GM18505 (cell line): ENCODE data around the gene HES2.
"Not testable (repeated sequence)": the region's sequence is repeated elsewhere in the genome, so short reads cannot be mapped to it uniquely, and the experiment has no call there.

Source experiments
- ATAC-seq: cut with Tn5 transposase; IDR thresholded peaks from one replicate; pipeline ENCODE4 v1.9.1; 2021; ENCODE audit not compliant: unreplicated experiment
- POLR2A ChIP-seq: IDR thresholded peaks from 4 replicates; pipeline ENCODE4 v1.6.1; 2011; ENCODE audit warnings: borderline replicate concordance; ENCODE audit not compliant: insufficient read depth, insufficient read length; ENCODE audit errors: extremely low read depth

The HES2 gene

DNA sequence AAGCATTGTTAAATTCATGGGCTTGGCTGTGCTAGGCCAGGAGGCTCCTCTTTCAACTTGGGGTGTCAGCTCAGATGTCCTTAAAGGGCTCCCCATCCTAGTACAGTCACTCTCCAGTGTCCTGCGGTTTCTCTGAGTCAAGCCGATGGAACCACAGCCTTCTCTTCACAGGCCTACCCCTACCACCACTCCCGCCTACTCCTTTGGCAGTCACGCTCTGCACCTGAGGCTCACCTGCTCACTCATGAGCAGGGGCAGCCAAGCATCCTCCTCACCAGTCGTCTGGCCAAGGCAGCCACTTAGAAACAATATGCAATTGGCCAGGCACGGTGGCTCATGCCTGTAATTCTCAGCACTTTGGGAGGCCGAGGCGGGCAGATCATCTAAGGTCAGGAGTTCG, 29.7 kb downstream of the HES2 start:
- TF ChIP-seq POLR2A, result no peak
- no peak for ATAC-seq

DNA sequence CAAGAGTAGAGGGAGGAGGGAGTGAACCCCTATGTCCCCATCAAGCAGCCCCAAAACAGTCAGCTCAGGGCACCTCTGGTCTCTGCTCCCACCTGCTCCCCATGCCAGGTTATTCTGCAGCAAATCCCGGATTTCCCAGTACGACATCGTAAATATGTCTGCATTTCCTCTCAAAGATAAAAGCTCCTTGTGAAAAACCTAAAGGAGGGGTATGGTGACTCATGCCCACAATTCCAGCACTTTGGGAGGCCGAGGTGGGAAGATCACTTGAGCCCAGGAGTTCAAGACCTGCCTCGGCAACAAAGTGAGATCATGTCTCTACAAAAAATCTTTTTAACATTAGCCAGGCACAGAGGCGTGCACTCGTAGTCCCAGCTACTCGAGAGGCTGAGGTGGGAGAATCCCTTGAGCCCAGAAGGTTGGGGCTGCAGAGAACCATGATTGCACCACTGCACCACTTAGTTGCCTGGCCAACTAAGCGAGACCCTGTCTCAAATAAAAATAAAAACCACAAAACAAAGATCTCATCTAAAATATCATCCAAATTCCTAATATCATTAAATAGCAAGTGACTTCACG, 33.3 kb downstream of the HES2 start:
- no peak for ATAC-seq
- no peak for TF ChIP-seq POLR2A

GRCh38 chr1:6385488-6386191, 34.1 kb downstream of the HES2 start:
- no peak for TF ChIP-seq POLR2A
- ATAC-seq, result no peak

GRCh38 chr1:6384962-6385361, 34.8 kb downstream of the HES2 start:
- ATAC-seq, result no peak
- TF ChIP-seq POLR2A, result no peak

- no peak for TF ChIP-seq POLR2A
- no peak for ATAC-seq
Measured at GRCh38 chr1:6384135-6384534, 35.6 kb downstream of the HES2 start.

DNA sequence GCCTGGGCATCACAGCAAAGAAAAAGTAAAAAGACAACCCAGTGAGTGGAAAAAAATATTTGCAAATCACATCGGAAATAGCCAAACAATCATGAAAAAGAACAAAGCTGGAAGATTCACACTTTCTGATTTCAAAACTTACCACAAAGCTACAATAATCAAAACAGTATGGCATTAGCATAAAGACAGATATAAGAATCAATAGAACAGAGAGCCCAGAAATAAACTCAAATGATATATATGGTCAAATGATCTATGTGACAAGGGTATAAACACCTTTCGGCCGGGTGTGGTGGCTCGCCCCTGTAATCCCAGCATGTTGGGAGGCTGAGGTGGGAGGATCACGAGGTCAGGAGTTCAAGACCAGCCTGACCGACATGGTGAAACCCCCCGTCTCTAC, 39.7 kb downstream of the HES2 start:
- TF ChIP-seq POLR2A, result no peak
- ATAC-seq, result no peak

GRCh38 chr1:6378096-6378746, 41.5 kb downstream of the HES2 start:
- ATAC-seq, result no peak
- no peak for TF ChIP-seq POLR2A

DNA sequence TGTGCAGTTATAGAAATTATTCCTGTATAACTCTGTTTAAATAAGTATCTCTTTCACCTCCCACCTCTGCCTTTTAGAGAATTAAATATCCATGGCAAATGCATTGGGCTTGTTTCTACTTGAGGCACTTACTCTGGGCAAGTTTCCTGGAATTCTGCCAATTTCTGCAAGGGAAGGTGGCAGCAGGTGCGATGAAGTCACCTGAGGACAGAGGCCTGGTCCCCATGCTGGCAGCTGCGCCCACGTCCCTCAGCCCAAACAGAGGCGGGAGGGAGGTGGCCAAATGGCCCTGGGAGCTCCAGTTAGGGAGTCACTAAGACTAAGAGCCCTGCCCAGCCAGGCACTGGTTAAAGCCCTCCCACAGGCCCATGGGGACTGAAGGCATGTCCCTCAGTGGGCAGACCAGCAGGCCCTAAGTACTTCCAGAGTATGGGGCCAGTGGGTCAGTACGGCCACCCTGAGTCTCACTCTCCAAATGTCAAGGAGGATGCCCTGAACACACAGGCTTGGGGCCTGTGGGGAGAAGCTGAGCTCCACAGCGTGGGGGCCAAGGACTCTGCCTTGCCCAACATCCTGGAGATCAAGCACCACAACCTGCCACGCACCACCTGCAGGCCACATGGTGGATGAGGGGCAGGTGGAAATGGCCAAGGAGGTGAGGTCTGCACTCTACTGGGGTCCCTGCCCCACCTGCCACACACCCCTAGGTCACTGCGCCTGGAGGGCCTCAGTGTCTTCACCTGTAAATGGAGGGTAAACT, 45.6 kb downstream of the HES2 start:
- ATAC-seq, result no peak

GRCh38 chr1:6372236-6372635, 47.5 kb downstream of the HES2 start:
- not testable (repeated sequence) for ATAC-seq

More for the DNA sequence above, 45.6 kb downstream of the HES2 start:
- no peak for TF ChIP-seq POLR2A

GRCh38 chr1:6370006-6370405, 49.7 kb downstream of the HES2 start:
- TF ChIP-seq POLR2A, result no peak
- no peak for ATAC-seq

- no peak for ATAC-seq
- TF ChIP-seq POLR2A, result no peak
Measured at GRCh38 chr1:6367381-6368012, 52.2 kb downstream of the HES2 start.

GRCh38 chr1:6365047-6365446, 54.7 kb downstream of the HES2 start:
- no peak for ATAC-seq
- no peak for TF ChIP-seq POLR2A

GRCh38 chr1:6363085-6363884, 56.4 kb downstream of the HES2 start:
- not testable (repeated sequence) for ATAC-seq
